HL-60 (cell line): ENCODE data around the gene SFI1.
A peak's percentile ranks its signal among the peaks of the same experiment; 100 is the strongest.

Experiments
- DNase-seq, 2 experiments: peaks; one replicate each; pipeline ENCODE4 v3.0.0-alpha.2; 2010 to 2020; ENCODE audit warnings: low read depth in 1 of 2, low spot score in 1 of 2
- H3K27ac ChIP-seq: fragments of 250-450 bp; sonication (Bioruptor Pico); replicated peaks from 2 replicates; pipeline ENCODE4 v1.5.1; 2020; ENCODE audit warnings: mild to moderate bottlenecking, moderate library complexity
- H3K27me3 ChIP-seq: fragments of 250-450 bp; sonication (Bioruptor Pico); 2 replicates; pipeline ENCODE4 v1.5.1; 2021; ENCODE audit warnings: mild to moderate bottlenecking, moderate library complexity; ENCODE audit not compliant: insufficient read depth, poor library complexity, severe bottlenecking
- H3K4me3 ChIP-seq: replicated peaks from 2 replicates; pipeline ENCODE4 v1.5.1; 2011; ENCODE audit warnings: mild to moderate bottlenecking, control low read depth, low read length; ENCODE audit not compliant: insufficient read depth
- GABPA ChIP-seq: IDR thresholded peaks from 2 replicates; pipeline ENCODE4 v1.6.1; 2012; ENCODE audit warnings: low read depth
- POLR2AphosphoS5 ChIP-seq: IDR thresholded peaks from 2 replicates; pipeline ENCODE4 v1.6.1; 2012; ENCODE audit warnings: low read depth
- SPI1 ChIP-seq: IDR thresholded peaks from 2 replicates; pipeline ENCODE4 v1.6.1; 2012; ENCODE audit warnings: low read depth, mild to moderate bottlenecking, borderline replicate concordance
- TF ChIP-seq, protein P1 (sequence below): IDR thresholded peaks from 2 replicates; pipeline ENCODE4 v1.6.1; 2012; ENCODE audit warnings: low read depth; ENCODE audit not compliant: insufficient replicate concordance
- TF ChIP-seq, protein P2 (sequence below): IDR thresholded peaks from one replicate; pipeline ENCODE4 v1.5.1; 2011; ENCODE audit warnings: low read length, control low read depth, inconsistent platforms; ENCODE audit not compliant: insufficient read depth

SFI1 gene

DNA sequence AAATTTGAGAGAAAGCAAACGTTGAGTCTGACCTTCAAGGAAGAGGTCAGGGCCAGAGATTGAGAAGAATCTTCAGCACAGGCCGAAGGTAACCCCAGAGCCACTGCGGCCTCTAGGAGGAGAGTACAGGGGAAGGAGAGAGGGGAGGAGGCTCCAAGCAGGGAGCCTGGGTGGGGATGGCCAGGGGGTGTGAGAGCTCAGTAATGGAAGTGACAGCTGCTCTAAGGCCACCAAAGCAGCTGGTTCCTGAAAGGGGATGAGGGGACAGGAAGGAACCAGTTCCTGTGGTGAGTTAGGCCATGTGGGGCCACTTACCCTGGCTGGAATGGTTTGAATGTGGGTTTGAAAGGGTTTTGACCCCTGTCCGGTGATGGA, 119.6 kb downstream of the SFI1 start:
- H3K27ac ChIP-seq: peak overlapping the region; percentile 0
- TF ChIP-seq, protein P1, sequence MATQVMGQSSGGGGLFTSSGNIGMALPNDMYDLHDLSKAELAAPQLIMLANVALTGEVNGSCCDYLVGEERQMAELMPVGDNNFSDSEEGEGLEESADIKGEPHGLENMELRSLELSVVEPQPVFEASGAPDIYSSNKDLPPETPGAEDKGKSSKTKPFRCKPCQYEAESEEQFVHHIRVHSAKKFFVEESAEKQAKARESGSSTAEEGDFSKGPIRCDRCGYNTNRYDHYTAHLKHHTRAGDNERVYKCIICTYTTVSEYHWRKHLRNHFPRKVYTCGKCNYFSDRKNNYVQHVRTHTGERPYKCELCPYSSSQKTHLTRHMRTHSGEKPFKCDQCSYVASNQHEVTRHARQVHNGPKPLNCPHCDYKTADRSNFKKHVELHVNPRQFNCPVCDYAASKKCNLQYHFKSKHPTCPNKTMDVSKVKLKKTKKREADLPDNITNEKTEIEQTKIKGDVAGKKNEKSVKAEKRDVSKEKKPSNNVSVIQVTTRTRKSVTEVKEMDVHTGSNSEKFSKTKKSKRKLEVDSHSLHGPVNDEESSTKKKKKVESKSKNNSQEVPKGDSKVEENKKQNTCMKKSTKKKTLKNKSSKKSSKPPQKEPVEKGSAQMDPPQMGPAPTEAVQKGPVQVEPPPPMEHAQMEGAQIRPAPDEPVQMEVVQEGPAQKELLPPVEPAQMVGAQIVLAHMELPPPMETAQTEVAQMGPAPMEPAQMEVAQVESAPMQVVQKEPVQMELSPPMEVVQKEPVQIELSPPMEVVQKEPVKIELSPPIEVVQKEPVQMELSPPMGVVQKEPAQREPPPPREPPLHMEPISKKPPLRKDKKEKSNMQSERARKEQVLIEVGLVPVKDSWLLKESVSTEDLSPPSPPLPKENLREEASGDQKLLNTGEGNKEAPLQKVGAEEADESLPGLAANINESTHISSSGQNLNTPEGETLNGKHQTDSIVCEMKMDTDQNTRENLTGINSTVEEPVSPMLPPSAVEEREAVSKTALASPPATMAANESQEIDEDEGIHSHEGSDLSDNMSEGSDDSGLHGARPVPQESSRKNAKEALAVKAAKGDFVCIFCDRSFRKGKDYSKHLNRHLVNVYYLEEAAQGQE: no peak
- TF ChIP-seq POLR2AphosphoS5 (peak; percentile 18), GABPA (no peak)
- no peak overlapping the region for H3K4me3 ChIP-seq
- H3K27me3 ChIP-seq: no peaks in the 10 kb centered on the region
- DNase-seq: peak in 1 of 2 experiments; percentile 41

DNA sequence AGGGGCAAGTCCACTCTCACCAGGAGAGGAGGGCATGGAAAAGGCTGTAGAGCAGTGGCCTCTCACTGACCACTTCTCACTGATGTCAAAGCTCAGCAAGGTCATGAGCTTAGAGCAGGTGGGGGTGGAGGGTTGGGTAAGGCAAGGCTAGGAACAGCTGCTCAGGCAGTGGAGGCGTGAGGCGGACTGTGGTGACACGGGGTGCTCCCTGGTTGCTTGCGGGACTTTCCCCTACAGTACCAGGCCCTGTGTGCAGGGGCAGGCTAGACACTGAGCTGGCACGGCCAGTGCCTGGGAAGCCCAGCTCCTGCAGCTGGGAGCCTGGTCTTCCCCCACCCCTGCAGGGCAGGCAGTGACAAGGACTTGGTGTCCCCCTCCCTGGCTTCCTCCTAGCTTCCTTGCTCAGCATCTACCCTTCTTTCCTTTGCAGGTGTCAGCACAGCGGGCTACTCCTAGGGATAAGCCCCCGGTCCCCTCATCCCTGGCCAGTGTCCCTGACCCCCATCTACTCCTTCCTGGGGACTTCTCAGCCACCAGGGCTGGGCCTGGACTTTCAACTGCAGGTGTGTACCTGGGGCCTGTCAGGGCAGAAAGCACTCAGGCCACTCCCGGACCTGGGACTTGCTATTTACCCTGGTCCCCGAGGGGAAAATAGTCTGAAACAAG, 120.1 kb downstream of the SFI1 start:
- no peak overlapping the region for H3K4me3 ChIP-seq
- peak in 1 of 2 experiments; percentile 47 for DNase-seq
- TF ChIP-seq POLR2AphosphoS5: no peak
- TF ChIP-seq, protein P1: no peak
- TF ChIP-seq, protein P2, sequence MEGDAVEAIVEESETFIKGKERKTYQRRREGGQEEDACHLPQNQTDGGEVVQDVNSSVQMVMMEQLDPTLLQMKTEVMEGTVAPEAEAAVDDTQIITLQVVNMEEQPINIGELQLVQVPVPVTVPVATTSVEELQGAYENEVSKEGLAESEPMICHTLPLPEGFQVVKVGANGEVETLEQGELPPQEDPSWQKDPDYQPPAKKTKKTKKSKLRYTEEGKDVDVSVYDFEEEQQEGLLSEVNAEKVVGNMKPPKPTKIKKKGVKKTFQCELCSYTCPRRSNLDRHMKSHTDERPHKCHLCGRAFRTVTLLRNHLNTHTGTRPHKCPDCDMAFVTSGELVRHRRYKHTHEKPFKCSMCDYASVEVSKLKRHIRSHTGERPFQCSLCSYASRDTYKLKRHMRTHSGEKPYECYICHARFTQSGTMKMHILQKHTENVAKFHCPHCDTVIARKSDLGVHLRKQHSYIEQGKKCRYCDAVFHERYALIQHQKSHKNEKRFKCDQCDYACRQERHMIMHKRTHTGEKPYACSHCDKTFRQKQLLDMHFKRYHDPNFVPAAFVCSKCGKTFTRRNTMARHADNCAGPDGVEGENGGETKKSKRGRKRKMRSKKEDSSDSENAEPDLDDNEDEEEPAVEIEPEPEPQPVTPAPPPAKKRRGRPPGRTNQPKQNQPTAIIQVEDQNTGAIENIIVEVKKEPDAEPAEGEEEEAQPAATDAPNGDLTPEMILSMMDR: no peak
- no peak for TF ChIP-seq GABPA
- no peak for TF ChIP-seq SPI1
- no peak overlapping the region; the same call in 1 of the 2 replicates for H3K27ac ChIP-seq
- no peaks in the 10 kb centered on the region for H3K27me3 ChIP-seq

DNA sequence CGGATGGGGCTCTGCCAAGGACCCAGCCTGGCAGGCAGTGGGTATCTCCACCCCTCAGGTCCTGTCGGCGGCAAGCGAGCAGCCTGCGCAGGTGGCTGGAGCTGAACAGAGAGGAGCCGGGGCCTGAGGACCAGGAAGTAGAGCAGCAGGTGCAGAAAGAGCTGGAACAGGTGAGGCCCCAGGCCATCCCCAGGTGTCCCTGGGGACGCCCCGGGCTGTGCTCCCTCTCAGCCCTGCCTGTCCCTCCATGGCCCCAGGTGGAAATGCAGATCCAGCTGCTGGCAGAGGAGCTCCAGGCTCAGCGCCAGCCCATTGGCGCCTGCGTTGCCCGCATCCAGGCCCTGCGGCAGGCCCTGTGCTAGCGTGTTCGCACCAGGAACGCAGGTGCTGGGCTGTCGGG, 121.7 kb downstream of the SFI1 start:
- no peak for TF ChIP-seq GABPA
- TF ChIP-seq, protein P1: no peak
- no peak; the same call in 1 of the 2 replicates for TF ChIP-seq POLR2AphosphoS5
- TF ChIP-seq, protein P2: no peak
- no peak for TF ChIP-seq SPI1
- no peak for DNase-seq
- Histone ChIP-seq H3K4me3 (no peak overlapping the region), H3K27ac (no peak overlapping the region), H3K27me3 (no peaks in the 10 kb centered on the region)
